HUES48 (cell line): ENCODE results near the gene CACNB1.

Experiments used
- H3K27ac ChIP-seq: one replicate; pipeline ENCODE4 v1.7.0; 2013; ENCODE audit warnings: low read depth, low read length, inconsistent platforms
- H3K27me3 ChIP-seq: 2 replicates; pipeline ENCODE4 v1.6.1; 2013; ENCODE audit warnings: mild to moderate bottlenecking, low read length; ENCODE audit not compliant: control insufficient read depth, insufficient read depth
- H3K36me3 ChIP-seq: 2 replicates; pipeline ENCODE4 v1.6.1; 2013; ENCODE audit warnings: low read length; ENCODE audit not compliant: control insufficient read depth, insufficient read depth
- H3K4me1 ChIP-seq: 2 replicates; pipeline ENCODE4 v1.6.1; 2013; ENCODE audit warnings: mild to moderate bottlenecking, low read length; ENCODE audit not compliant: control insufficient read depth, insufficient read depth
- H3K4me3 ChIP-seq: 2 replicates; pipeline ENCODE4 v1.5.1; 2013; ENCODE audit warnings: mild to moderate bottlenecking, low read depth, low read length
- H3K9ac ChIP-seq: 2 replicates; pipeline ENCODE4 v1.6.1; 2013; ENCODE audit warnings: mild to moderate bottlenecking, low read depth, low read length, moderate library complexity
- H3K9me3 ChIP-seq: 2 replicates; pipeline ENCODE4 v1.6.1; 2013; ENCODE audit warnings: low read length; ENCODE audit not compliant: control insufficient read depth, insufficient read depth

Gene CACNB1

DNA sequence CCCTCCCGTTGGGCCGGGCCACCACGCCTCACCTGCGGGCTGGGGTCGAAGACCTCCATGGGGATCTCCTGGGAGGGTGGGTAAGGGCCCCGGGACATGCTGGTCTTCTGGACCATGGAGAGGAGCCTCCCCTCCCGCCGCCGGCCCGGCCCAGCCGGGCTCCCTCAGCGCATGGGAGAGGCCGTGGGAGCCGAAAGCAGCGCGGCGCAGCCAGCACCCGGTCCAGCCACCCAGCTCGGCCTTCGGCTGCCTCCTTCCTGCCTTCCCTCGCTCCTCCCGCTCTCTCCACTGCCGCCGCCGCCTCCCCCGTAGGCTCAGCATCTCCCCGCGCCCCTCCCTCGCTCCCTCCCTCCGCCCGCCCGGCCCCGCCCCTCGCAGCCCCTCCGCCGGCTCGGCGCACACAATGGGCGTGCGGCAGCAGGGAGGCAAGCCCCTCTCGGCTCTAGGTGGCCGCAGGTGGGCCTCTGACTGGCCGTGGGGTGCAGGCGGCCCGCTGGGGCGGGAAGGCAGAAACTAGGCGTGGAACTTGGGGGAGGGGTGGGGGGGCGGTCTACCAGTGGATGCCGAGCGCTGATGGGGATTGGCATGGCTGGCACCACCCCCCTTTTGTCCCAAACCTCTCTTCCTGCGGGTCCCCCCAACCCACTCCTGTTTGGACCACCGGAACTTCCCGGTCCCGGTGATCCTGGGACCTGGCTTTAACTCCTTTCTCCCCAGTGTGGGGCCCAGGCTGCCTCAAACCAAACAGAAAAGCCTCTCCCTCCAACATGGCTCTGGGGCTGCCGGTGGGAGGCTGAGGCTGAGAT, at the start of gene CACNB1:
Gene CACNB1 (minus strand): TSS at position 290 of the 806 bp plus-strand sequence. CDS start 174 bp downstream, at position 116.
- Histone ChIP-seq H3K9me3 (no peaks in the 10 kb centered on the region), H3K4me3 (peak within 1 kb of the TSS; percentile 81), H3K36me3 (peaks cover 35% of the 10 kb centered on the region), H3K4me1 (peaks cover 30% of the 10 kb centered on the region), H3K27me3 (no peaks in the 10 kb centered on the region), H3K27ac (peak within 1 kb of the TSS; percentile 78), H3K9ac (no peak within 1 kb of the TSS; the same call in 1 of the 2 replicates)

DNA sequence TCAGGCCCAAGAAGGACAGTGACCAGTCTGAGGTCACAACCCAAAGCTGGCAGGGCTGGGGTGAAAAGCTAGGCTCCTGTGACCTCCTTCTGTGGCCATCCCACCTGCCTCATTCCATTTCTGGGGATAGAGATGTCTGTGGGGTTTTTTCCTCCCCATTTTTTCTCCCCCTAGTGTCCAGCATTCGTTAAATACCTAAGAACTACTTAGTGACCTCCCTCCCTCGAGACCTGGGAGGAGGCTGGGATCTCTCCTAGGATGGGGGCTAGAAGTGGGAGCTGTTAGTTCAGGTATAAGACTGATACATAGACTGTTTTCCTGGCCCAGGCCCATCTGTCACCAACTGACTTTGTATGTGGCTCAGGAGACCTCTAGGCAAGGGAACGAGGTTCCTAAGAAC, 48.8 kb upstream of the CACNB1 start:
- no peaks in the 10 kb centered on the region for H3K27me3 ChIP-seq
- peaks cover 8% of the 10 kb centered on the region; the same call in 1 of the 2 replicates for H3K4me1 ChIP-seq
- no peaks in the 10 kb centered on the region for H3K9me3 ChIP-seq
- H3K9ac ChIP-seq, result no peak overlapping the region
- no peaks in the 10 kb centered on the region for H3K36me3 ChIP-seq
- H3K27ac ChIP-seq, result no peak overlapping the region
- no peak overlapping the region for H3K4me3 ChIP-seq

GRCh38 chr17:39244600-39245570, 47.4 kb upstream of the CACNB1 start:
- H3K4me3 ChIP-seq, result no peak overlapping the region
- no peaks in the 10 kb centered on the region for H3K9me3 ChIP-seq
- no peaks in the 10 kb centered on the region for H3K27me3 ChIP-seq
- H3K27ac ChIP-seq, result no peak overlapping the region
- no peak overlapping the region for H3K9ac ChIP-seq
- no peaks in the 10 kb centered on the region for H3K36me3 ChIP-seq
- H3K4me1 ChIP-seq, result peaks cover 8% of the 10 kb centered on the region; the same call in 1 of the 2 replicates

DNA sequence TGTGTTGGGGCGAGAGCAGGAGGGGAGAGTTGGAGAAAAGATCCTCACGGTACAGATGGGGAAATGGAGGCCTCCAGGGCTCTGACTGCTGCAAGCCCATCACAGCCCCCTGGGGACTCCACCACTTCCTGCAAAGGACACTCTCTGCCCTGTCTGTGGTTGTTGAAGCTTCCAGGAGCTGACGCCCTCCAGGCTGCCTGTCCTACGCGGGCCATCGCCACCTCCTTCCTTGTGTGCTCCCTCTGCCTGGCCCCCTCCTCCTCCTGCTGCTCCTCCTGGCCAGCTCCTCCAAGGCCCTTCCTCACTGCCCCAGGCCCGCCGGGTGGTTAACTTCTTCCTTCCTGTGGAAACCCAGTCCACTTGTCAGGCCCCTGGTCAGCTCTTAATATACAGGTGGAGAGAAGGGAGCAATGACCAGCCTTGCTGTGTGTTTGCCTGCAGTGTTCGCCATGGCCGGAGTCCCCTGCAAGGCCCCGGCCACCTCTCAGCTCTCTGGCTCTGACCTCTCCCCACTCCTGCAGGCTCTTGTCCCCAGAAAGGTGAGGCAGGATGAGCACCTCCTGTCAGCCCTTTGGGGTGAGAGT, 46.6 kb upstream of the CACNB1 start:
- Histone ChIP-seq H3K4me1 (peaks cover 8% of the 10 kb centered on the region; the same call in 1 of the 2 replicates), H3K36me3 (no peaks in the 10 kb centered on the region), H3K27ac (no peak overlapping the region), H3K27me3 (no peaks in the 10 kb centered on the region), H3K9me3 (no peaks in the 10 kb centered on the region), H3K9ac (no peak overlapping the region), H3K4me3 (no peak overlapping the region)

- Histone ChIP-seq H3K9ac (no peak overlapping the region), H3K36me3 (no peaks in the 10 kb centered on the region), H3K9me3 (no peaks in the 10 kb centered on the region), H3K27me3 (no peaks in the 10 kb centered on the region), H3K4me1 (peaks cover 8% of the 10 kb centered on the region; the same call in 1 of the 2 replicates), H3K4me3 (no peak overlapping the region), H3K27ac (no peak overlapping the region)
Measured at GRCh38 chr17:39243155-39243554, 45.7 kb upstream of the CACNB1 start.

GRCh38 chr17:39240631-39241030, 43.2 kb upstream of the CACNB1 start:
- no peaks in the 10 kb centered on the region for H3K36me3 ChIP-seq
- H3K4me1 ChIP-seq, result peaks cover 8% of the 10 kb centered on the region; the same call in 1 of the 2 replicates
- no peak overlapping the region for H3K4me3 ChIP-seq
- no peak overlapping the region for H3K27ac ChIP-seq
- no peaks in the 10 kb centered on the region for H3K27me3 ChIP-seq
- no peak overlapping the region for H3K9ac ChIP-seq
- no peaks in the 10 kb centered on the region for H3K9me3 ChIP-seq

DNA sequence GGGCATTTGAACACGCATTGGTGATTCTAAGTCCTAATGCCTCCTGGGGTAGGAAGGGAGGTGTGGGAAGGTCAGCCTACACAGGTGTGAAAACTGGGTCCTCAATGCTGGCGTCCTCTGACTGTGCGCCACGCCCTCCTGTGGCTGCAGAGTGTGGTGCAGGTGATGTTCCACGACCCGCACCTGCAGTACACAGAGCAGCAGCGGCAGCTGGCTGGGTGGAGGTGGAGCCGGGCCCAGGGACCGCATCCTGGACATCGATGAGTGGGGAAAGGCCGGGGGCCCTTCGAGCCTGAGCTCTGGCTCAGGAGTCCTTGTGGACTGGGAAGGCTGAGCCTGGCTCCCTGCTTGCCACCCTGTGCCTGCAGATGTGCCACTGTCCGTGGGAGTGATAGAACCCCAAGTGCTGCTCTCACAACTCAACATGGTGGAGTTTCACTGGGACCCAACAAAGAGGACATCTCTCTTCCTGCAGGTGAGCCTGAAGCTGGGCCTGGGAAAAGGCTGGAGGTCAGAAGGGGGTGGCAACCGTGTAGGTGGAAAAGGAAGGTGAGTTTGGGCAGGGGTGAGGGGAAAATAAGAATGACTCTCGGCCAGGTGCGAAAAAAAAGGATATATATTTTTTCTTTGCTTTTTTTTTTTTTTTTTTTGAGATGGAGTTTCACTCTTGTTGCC, 42.3 kb upstream of the CACNB1 start:
- H3K4me1 ChIP-seq, result peaks cover 8% of the 10 kb centered on the region; the same call in 1 of the 2 replicates
- no peaks in the 10 kb centered on the region for H3K36me3 ChIP-seq
- no peaks in the 10 kb centered on the region for H3K9me3 ChIP-seq
- H3K4me3 ChIP-seq, result no peak overlapping the region
- no peaks in the 10 kb centered on the region for H3K27me3 ChIP-seq
- no peak overlapping the region for H3K9ac ChIP-seq
- H3K27ac ChIP-seq, result no peak overlapping the region

GRCh38 chr17:39238311-39238972, 41.0 kb upstream of the CACNB1 start:
- Histone ChIP-seq H3K9me3 (no peaks in the 10 kb centered on the region), H3K27ac (no peak overlapping the region), H3K4me3 (no peak overlapping the region), H3K27me3 (no peaks in the 10 kb centered on the region), H3K9ac (no peak overlapping the region), H3K4me1 (no peaks in the 10 kb centered on the region), H3K36me3 (no peaks in the 10 kb centered on the region)

DNA sequence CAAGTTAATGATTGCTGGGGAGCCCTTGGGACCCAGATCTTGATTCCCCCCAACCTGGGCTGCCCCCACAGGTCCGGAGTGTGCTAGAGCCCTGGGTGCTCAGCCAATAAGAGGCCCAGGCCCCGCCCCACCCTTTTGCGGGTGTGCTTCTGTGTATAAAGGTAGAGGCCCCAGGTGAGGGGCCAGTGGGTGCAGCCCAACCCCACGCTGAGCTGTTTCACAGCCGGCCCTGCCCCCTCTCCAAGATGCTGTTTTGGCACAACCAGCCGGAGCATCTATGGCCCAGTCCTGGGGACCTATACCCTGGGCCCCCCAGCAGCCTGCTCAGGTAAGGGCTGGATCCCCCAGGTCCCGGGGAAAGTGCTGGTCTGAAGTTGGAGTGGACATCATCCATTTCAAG, 40.1 kb upstream of the CACNB1 start:
- Histone ChIP-seq H3K36me3 (no peaks in the 10 kb centered on the region), H3K4me3 (no peak overlapping the region), H3K9ac (no peak overlapping the region), H3K27ac (no peak overlapping the region), H3K27me3 (no peaks in the 10 kb centered on the region), H3K9me3 (no peaks in the 10 kb centered on the region), H3K4me1 (no peaks in the 10 kb centered on the region)

DNA sequence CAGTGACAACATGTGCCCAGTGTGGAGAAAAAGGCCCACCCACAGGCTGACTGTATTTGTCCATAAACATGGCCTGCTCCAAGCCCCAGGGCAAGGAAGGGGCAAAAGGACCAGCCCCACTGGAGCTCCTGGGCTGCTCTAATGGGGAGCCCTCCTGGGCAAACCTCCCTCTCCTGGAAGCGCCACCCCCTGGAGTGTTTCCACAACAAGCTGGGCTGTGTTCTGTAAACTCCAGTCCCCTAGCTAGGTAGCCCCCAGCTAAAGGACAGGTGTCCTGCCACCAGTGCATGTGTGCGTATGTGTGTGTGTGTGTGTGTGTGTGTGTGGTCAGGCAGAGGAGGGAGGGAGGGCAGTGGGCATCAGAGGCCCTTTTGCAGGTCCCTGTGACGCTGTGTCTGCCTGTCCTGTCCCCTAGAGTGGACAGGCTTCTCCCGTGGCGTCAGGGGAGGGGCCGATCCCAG, 39.5 kb upstream of the CACNB1 start:
- no peaks in the 10 kb centered on the region for H3K36me3 ChIP-seq
- no peak overlapping the region for H3K4me3 ChIP-seq
- H3K4me1 ChIP-seq, result peaks cover 3% of the 10 kb centered on the region; the same call in 1 of the 2 replicates
- H3K9ac ChIP-seq, result no peak overlapping the region
- H3K27ac ChIP-seq, result no peak overlapping the region
- no peaks in the 10 kb centered on the region for H3K27me3 ChIP-seq
- no peaks in the 10 kb centered on the region for H3K9me3 ChIP-seq
